Measurements from ENCODE around the gene CD27.
A peak's percentile ranks its signal among the peaks of the same experiment; 100 is the strongest.
"Not testable (repeated sequence)": the region's sequence is repeated elsewhere in the genome, so short reads cannot be mapped to it uniquely, and the experiment has no call there.

The CD27 gene

GRCh38 chr12:6425590-6426531, 18.9 kb upstream of the CD27 start:
- no peak for DNase-seq (ENCODE audit: low read depth)
- no peak for TF ChIP-seq CTCF (IDR thresholded peaks at IDR 0.05; ENCODE audit: low read depth, low read length, missing control alignments)
- H3K4me3 ChIP-seq (ENCODE audit: low read depth, low read length): peak overlapping the region; percentile 1; the same call in 1 of the 2 replicates

GRCh38 chr12:6426882-6427671, 17.7 kb upstream of the CD27 start:
- no peak for TF ChIP-seq CTCF (IDR thresholded peaks at IDR 0.05; ENCODE audit: low read depth, low read length, missing control alignments)
- DNase-seq (ENCODE audit: low read depth): peak; percentile 94
- peak overlapping the region; percentile 26; the same call in 1 of the 2 replicates for H3K4me3 ChIP-seq (ENCODE audit: low read depth, low read length)

GRCh38 chr12:6427796-6428195, 17.0 kb upstream of the CD27 start:
- DNase-seq (ENCODE audit: low read depth): not testable (repeated sequence)
- peak overlapping the region; percentile 14; the same call in 1 of the 2 replicates for H3K4me3 ChIP-seq (ENCODE audit: low read depth, low read length)

- TF ChIP-seq CTCF (IDR thresholded peaks at IDR 0.05; ENCODE audit: low read depth, low read length, missing control alignments): no peak
- DNase-seq (ENCODE audit: low read depth): no peak
- H3K4me3 ChIP-seq (ENCODE audit: low read depth, low read length): no peak overlapping the region; the same call in 1 of the 2 replicates
Measured at GRCh38 chr12:6428326-6428725, 16.4 kb upstream of the CD27 start.

- no peak for DNase-seq (ENCODE audit: low read depth)
- TF ChIP-seq CTCF (IDR thresholded peaks at IDR 0.05; ENCODE audit: low read depth, low read length, missing control alignments): no peak
- H3K4me3 ChIP-seq (ENCODE audit: low read depth, low read length): no peak overlapping the region
Measured at GRCh38 chr12:6430124-6430989, 14.4 kb upstream of the CD27 start.

GRCh38 chr12:6432991-6433390, 11.8 kb upstream of the CD27 start:
- no peak for DNase-seq (ENCODE audit: low read depth)
- no peak overlapping the region; the same call in 1 of the 2 replicates for H3K4me3 ChIP-seq (ENCODE audit: low read depth, low read length)
- TF ChIP-seq CTCF (IDR thresholded peaks at IDR 0.05; ENCODE audit: low read depth, low read length, missing control alignments): no peak

Measured in GM12864 (cell line).